Left ventricle myocardium inferior (tissue), 1 donor: Measurements from ENCODE around the gene ASIC2. TPM values are rescaled to one million over a fixed set of nuclear protein-coding genes. Genes with fewer than 3 reads are reported as not detected.
A peak's percentile ranks its signal among the peaks of the same experiment; 100 is the strongest.

Experiments
- DNase-seq: peaks from one replicate; pipeline ENCODE4 v3.0.0-alpha.2; 2020
- H3K27ac ChIP-seq: fragments of 200-600 bp; replicated peaks from 2 replicates; pipeline ENCODE4 v1.8.0; 2021
- H3K27me3 ChIP-seq: fragments of 200-600 bp; 2 replicates; pipeline ENCODE4 v1.8.0; 2021; ENCODE audit warnings: low read depth
- H3K36me3 ChIP-seq: fragments of 200-600 bp; 2 replicates; pipeline ENCODE4 v1.8.0; 2021
- H3K4me1 ChIP-seq: fragments of 200-600 bp; 2 replicates; pipeline ENCODE4 v1.8.0; 2021
- H3K4me3 ChIP-seq: fragments of 200-600 bp; 2 replicates; pipeline ENCODE4 v1.8.0; 2021; ENCODE audit warnings: mild to moderate bottlenecking, moderate library complexity
- H3K9me3 ChIP-seq: fragments of 200-600 bp; replicated peaks from 2 replicates; pipeline ENCODE4 v1.8.0; 2021
- CTCF ChIP-seq: fragments of 200-600 bp; IDR thresholded peaks from 2 replicates; pipeline ENCODE4 v1.8.0; 2021; ENCODE audit warnings: antibody characterized with exemption, mild to moderate bottlenecking, borderline replicate concordance
- intact Hi-C: fragments of 100-400 bp; cut with micrococcal nuclease; formaldehyde crosslinking; loops from one replicate; pipeline ENCODE4 v1.11.0; 2022
- total RNA-seq: library from RNA; stranded (reverse); fragmentation: NEBNext Ultra II Directional; extraction: Animal tissue kit (Norgen Biotek cat#: 25700); gene quantifications from one replicate; pipeline ENCODE4 v1.2.1, GENCODE V29; 2021
- donor health status: DM: no; HTN: yes; CAD: no; lungs with severe emphysema.

ASIC2 gene
- total RNA-seq, 1 donor from 2014 or later: not detected

- Histone ChIP-seq H3K27me3 (peaks cover 53% of the 10 kb centered on the region), H3K27ac (no peak overlapping the region), H3K4me1 (peaks cover 8% of the 10 kb centered on the region), H3K9me3 (no peaks in the 10 kb centered on the region), H3K4me3 (no peak overlapping the region), H3K36me3 (no peaks in the 10 kb centered on the region)
- TF ChIP-seq CTCF: no peak
- no peak for DNase-seq
- intact Hi-C loops: no loop called here
Measured at GRCh38 chr17:33052856-33053255, 240.2 kb downstream of the ASIC2 start.

- no peaks in the 10 kb centered on the region for H3K4me1 ChIP-seq
- no peak overlapping the region for H3K27ac ChIP-seq
- TF ChIP-seq CTCF: no peak
- DNase-seq: no peak
- H3K36me3 ChIP-seq: no peaks in the 10 kb centered on the region
- no peaks in the 10 kb centered on the region for H3K9me3 ChIP-seq
- no peak overlapping the region for H3K4me3 ChIP-seq
- intact Hi-C loops: no loop called here
- peaks cover 53% of the 10 kb centered on the region for H3K27me3 ChIP-seq
Measured at GRCh38 chr17:33050611-33051140, 242.4 kb downstream of the ASIC2 start.

- intact Hi-C loops: loop anchor here (10.0 kb wide), 1 partner anchor 625 kb away; no protein-coding TSS in a partner anchor
- H3K4me3 ChIP-seq: no peak overlapping the region
- DNase-seq: no peak
- peak; percentile 82 for TF ChIP-seq CTCF
- H3K27ac ChIP-seq: no peak overlapping the region
- H3K36me3 ChIP-seq: no peaks in the 10 kb centered on the region
- no peaks in the 10 kb centered on the region for H3K4me1 ChIP-seq
- no peaks in the 10 kb centered on the region for H3K9me3 ChIP-seq
- peaks cover 47% of the 10 kb centered on the region for H3K27me3 ChIP-seq
Measured at GRCh38 chr17:33049781-33050414, 243.2 kb downstream of the ASIC2 start.

- Histone ChIP-seq H3K27me3 (peaks cover 44% of the 10 kb centered on the region), H3K27ac (no peak overlapping the region), H3K4me3 (no peak overlapping the region), H3K4me1 (no peaks in the 10 kb centered on the region), H3K36me3 (no peaks in the 10 kb centered on the region), H3K9me3 (no peaks in the 10 kb centered on the region)
- intact Hi-C loops: loop anchor here (10.0 kb wide), 1 partner anchor 628 kb away; no protein-coding TSS in a partner anchor
- DNase-seq: no peak
- TF ChIP-seq CTCF: no peak
Measured at GRCh38 chr17:33046361-33047255, 246.5 kb downstream of the ASIC2 start.

GRCh38 chr17:33045216-33045615, 247.9 kb downstream of the ASIC2 start:
- Histone ChIP-seq H3K36me3 (no peaks in the 10 kb centered on the region), H3K27ac (no peak overlapping the region), H3K27me3 (peaks cover 44% of the 10 kb centered on the region), H3K9me3 (no peaks in the 10 kb centered on the region), H3K4me1 (peaks cover 8% of the 10 kb centered on the region), H3K4me3 (no peak overlapping the region)
- TF ChIP-seq CTCF: no peak
- no peak for DNase-seq
- intact Hi-C loops: loop anchor here (10.0 kb wide), 1 partner anchor 630 kb away; no protein-coding TSS in a partner anchor
